ENCODE results near the gene NFIC.

Gene NFIC

DNA sequence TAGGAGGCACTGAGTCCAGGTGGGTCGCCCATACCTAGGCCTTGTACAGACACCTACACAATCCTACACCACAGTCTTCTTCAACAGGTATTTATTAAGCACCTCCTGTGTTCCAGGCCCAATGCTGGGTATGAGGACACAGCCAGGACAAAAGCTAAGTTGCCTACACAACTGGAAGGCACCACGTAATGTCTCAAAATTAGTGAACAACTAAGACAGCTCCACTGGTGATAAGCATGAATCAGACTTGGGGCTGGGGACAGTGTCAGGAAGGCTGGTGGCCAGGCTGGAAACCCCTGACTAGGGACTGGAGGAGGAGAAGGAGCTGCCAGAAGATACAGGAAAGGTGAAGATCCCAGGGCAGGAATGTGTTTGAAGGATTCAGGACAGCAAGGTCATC lies 111.6 kb downstream of the NFIC start:
- Histone ChIP-seq H3K36me3 (ENCODE audit: insufficient read depth, low read length) (peaks cover 9% of the 10 kb centered on the region; the same call in 1 of the 2 replicates), H4K20me1 (ENCODE audit: insufficient read depth, low read length, poor library complexity, severe bottlenecking) (peaks cover 8% of the 10 kb centered on the region), H3K79me2 (ENCODE audit: insufficient read depth, low read length) (peaks cover 61% of the 10 kb centered on the region), H3K27me3 (ENCODE audit: insufficient read depth, low read length, poor library complexity, severe bottlenecking) (no peaks in the 10 kb centered on the region), H3K9me3 (ENCODE audit: insufficient read depth, low read depth, low read length) (no peaks in the 10 kb centered on the region), H3K4me1 (ENCODE audit: insufficient read depth, low read length, poor library complexity, severe bottlenecking) (peaks cover 54% of the 10 kb centered on the region), H2AFZ (ENCODE audit: low read length) (no peak overlapping the region), H3K9ac (ENCODE audit: low read depth, low read length, poor library complexity, severe bottlenecking) (peak overlapping the region; percentile 98), H3K4me2 (ENCODE audit: low read depth, low read length, poor library complexity, severe bottlenecking) (peak overlapping the region; percentile 94), H3K4me3 (ENCODE audit: low read length, poor library complexity, severe bottlenecking) (peak overlapping the region; percentile 91), H3K9me2 (replicated peaks; ENCODE audit: low read depth, low read length) (peaks cover 8% of the 10 kb centered on the region; the same call in 1 of the 2 replicates), H3F3A (ENCODE audit: low read depth) (no peaks in the 10 kb centered on the region)
- TF ChIP-seq, protein P1, sequence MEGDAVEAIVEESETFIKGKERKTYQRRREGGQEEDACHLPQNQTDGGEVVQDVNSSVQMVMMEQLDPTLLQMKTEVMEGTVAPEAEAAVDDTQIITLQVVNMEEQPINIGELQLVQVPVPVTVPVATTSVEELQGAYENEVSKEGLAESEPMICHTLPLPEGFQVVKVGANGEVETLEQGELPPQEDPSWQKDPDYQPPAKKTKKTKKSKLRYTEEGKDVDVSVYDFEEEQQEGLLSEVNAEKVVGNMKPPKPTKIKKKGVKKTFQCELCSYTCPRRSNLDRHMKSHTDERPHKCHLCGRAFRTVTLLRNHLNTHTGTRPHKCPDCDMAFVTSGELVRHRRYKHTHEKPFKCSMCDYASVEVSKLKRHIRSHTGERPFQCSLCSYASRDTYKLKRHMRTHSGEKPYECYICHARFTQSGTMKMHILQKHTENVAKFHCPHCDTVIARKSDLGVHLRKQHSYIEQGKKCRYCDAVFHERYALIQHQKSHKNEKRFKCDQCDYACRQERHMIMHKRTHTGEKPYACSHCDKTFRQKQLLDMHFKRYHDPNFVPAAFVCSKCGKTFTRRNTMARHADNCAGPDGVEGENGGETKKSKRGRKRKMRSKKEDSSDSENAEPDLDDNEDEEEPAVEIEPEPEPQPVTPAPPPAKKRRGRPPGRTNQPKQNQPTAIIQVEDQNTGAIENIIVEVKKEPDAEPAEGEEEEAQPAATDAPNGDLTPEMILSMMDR (conservative IDR thresholded peaks at IDR 0.05; ENCODE audit: low read length): no peak
- no peak for TF ChIP-seq EZH2phosphoT487 (IDR thresholded peaks at IDR 0.05; ENCODE audit: borderline replicate concordance)

DNA sequence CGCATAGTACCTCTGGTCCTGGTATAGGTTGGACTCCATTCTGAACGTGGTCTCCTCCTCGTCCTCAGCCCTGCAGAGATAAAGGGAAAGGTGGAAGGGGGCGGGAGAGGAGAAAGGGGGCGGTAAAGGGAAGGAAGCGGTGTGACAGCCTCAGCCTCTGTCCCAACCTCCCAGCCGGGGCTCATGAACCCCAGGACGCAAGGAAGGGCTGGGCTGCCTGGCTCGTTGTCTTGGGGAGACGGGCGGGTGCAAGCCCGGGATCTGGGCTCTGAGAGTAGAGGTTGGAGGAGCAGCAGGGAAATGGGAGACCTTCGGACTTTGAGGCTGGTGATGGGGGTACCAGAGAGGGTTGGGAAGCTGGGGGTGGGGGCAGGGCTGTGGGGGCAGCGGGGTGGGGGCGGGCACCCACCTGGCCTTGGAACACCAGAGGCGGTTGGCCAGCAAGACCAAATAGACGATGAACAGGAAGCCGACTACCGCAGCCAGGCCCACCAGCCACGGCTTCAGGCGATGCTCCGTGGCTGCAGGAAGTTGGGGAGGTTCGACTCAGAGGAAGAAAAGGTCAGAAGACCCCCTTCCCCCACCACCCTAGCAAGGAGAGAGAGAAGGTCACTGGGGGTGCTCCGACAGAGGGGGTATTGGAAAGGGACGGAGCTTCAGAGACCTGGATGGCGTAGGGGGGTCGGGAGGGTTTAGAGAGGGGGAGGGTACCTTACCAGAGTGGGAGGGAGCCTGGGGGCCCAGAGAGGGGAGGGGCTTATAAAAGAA lies 112.2 kb downstream of the NFIC start:
- Histone ChIP-seq H3K9me2 (replicated peaks; ENCODE audit: low read depth, low read length) (peaks cover 8% of the 10 kb centered on the region; the same call in 1 of the 2 replicates), H3K4me3 (ENCODE audit: low read length, poor library complexity, severe bottlenecking) (peak overlapping the region; percentile 91), H3K4me1 (ENCODE audit: insufficient read depth, low read length, poor library complexity, severe bottlenecking) (peaks cover 54% of the 10 kb centered on the region), H3K4me2 (ENCODE audit: low read depth, low read length, poor library complexity, severe bottlenecking) (peak overlapping the region; percentile 94), H3F3A (ENCODE audit: low read depth) (no peaks in the 10 kb centered on the region), H4K20me1 (ENCODE audit: insufficient read depth, low read length, poor library complexity, severe bottlenecking) (peaks cover 8% of the 10 kb centered on the region), H3K27me3 (ENCODE audit: insufficient read depth, low read length, poor library complexity, severe bottlenecking) (no peaks in the 10 kb centered on the region), H3K9ac (ENCODE audit: low read depth, low read length, poor library complexity, severe bottlenecking) (peak overlapping the region; percentile 98), H3K9me3 (ENCODE audit: insufficient read depth, low read depth, low read length) (no peaks in the 10 kb centered on the region), H3K79me2 (ENCODE audit: insufficient read depth, low read length) (peaks cover 61% of the 10 kb centered on the region), H3K36me3 (ENCODE audit: insufficient read depth, low read length) (peaks cover 9% of the 10 kb centered on the region; the same call in 1 of the 2 replicates), H2AFZ (ENCODE audit: low read length) (peak overlapping the region; percentile 59; the same call in 1 of the 2 replicates)
- TF ChIP-seq, protein P1 (conservative IDR thresholded peaks at IDR 0.05; ENCODE audit: low read length): no peak
- no peak for TF ChIP-seq EZH2phosphoT487 (IDR thresholded peaks at IDR 0.05; ENCODE audit: borderline replicate concordance)

DNA sequence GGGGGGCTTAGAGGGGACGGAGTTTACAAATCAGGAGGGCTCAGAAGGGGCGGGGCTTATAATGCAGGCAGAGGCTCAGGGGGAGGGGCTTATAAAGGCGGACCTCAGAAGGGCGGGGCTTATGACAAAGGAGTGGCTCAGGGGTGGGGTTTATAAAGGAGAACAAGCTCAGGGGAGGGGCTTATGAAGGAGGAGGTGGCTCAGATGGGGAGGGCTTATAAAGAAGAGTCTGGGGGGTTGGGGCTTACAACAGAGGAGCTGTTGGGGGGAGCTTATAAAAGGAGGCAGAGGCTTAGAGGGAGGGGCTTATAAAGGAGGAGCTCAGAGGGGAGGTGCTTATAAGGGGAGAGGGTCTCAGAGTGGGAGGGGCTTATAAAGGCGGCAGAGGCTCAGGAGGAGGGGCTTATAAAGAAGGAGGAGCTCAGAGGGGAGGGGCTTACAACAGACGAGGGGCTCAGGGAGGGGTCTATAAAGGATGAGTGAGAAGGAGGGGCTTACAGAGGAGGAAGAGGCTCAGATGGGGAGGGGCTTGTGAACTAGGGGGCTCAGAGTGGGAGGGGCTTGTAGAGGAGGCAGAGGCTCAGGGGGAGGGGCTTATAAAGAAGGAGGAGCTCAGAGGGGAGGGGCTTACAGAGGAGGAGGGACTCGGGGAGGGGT lies 112.9 kb downstream of the NFIC start:
- Histone ChIP-seq H4K20me1 (ENCODE audit: insufficient read depth, low read length, poor library complexity, severe bottlenecking) (peaks cover 2% of the 10 kb centered on the region), H3K9me2 (replicated peaks; ENCODE audit: low read depth, low read length) (peaks cover 8% of the 10 kb centered on the region; the same call in 1 of the 2 replicates), H3K36me3 (ENCODE audit: insufficient read depth, low read length) (peaks cover 8% of the 10 kb centered on the region; the same call in 1 of the 2 replicates), H2AFZ (ENCODE audit: low read length) (peak overlapping the region; percentile 59; the same call in 1 of the 2 replicates), H3K4me1 (ENCODE audit: insufficient read depth, low read length, poor library complexity, severe bottlenecking) (peaks cover 54% of the 10 kb centered on the region), H3K9me3 (ENCODE audit: insufficient read depth, low read depth, low read length) (no peaks in the 10 kb centered on the region), H3K79me2 (ENCODE audit: insufficient read depth, low read length) (peaks cover 54% of the 10 kb centered on the region), H3F3A (ENCODE audit: low read depth) (no peaks in the 10 kb centered on the region), H3K4me3 (ENCODE audit: low read length, poor library complexity, severe bottlenecking) (peak overlapping the region; percentile 91), H3K9ac (ENCODE audit: low read depth, low read length, poor library complexity, severe bottlenecking) (peak overlapping the region; percentile 98), H3K4me2 (ENCODE audit: low read depth, low read length, poor library complexity, severe bottlenecking) (peak overlapping the region; percentile 94), H3K27me3 (ENCODE audit: insufficient read depth, low read length, poor library complexity, severe bottlenecking) (no peaks in the 10 kb centered on the region)
- TF ChIP-seq, protein P1 (conservative IDR thresholded peaks at IDR 0.05; ENCODE audit: low read length): no peak
- TF ChIP-seq EZH2phosphoT487 (IDR thresholded peaks at IDR 0.05; ENCODE audit: borderline replicate concordance): no peak

All from Loucy (cell line).